Head of caudate nucleus (tissue), 42 donors: ENCODE measurements around the gene TIMD4.
"Not testable (repeated sequence)": the region's sequence is repeated elsewhere in the genome, so short reads cannot be mapped to it uniquely, and the experiment has no call there.

Experiments used
- DNase-seq, 42 donors: peaks; one replicate each; pipeline versions ENCODE4 v3.0.0 to v3.0.0-alpha.2; 2020 to 2021; ENCODE audit warnings: mixed read lengths in 7 of 42
- intact Hi-C: fragments of 100-400 bp; cut with DNase I; formaldehyde crosslinking; loops from one replicate; pipeline ENCODE4 v1.15.0; 2022

TIMD4 gene

GRCh38 chr5:156963125-156963524, at the start of gene TIMD4:
TSS of gene TIMD4 (minus strand) at chr5:156963226. CDS start at chr5:156963198, 28 bp downstream.
- DNase-seq = peak in 1 of 42 donors; percentile 2
- intact Hi-C loops = no loop called here

- intact Hi-C loops = no loop called here
- no peak for DNase-seq
Measured at GRCh38 chr5:157006262-157006661, 43.2 kb upstream of the TIMD4 start.

GRCh38 chr5:157004893-157005551, 42.0 kb upstream of the TIMD4 start:
- intact Hi-C loops = no loop called here
- no peak for DNase-seq

- intact Hi-C loops = no loop called here
- peak in 3 of 42 donors; percentile 1 to 7 (median 4) for DNase-seq
Measured at GRCh38 chr5:156991714-156992113, 28.7 kb upstream of the TIMD4 start.

GRCh38 chr5:156984064-156984463, 21.0 kb upstream of the TIMD4 start:
- intact Hi-C loops = no loop called here
- DNase-seq = no peak

- no peak for DNase-seq
- intact Hi-C loops = no loop called here
Measured at GRCh38 chr5:156981481-156981880, 18.5 kb upstream of the TIMD4 start.

- intact Hi-C loops = no loop called here
- DNase-seq = no peak
Measured at GRCh38 chr5:156974328-156974727, 11.3 kb upstream of the TIMD4 start.

GRCh38 chr5:156971848-156972525, 9.0 kb upstream of the TIMD4 start:
- intact Hi-C loops = no loop called here
- no peak for DNase-seq

- intact Hi-C loops = no loop called here
- no peak for DNase-seq
Measured at GRCh38 chr5:156971415-156971814, 8.4 kb upstream of the TIMD4 start.

- DNase-seq, intact Hi-C loops: not testable (repeated sequence)
Measured at GRCh38 chr5:156967386-156967785, 4.4 kb upstream of the TIMD4 start.

GRCh38 chr5:156956321-156956720, 6.7 kb downstream of the TIMD4 start:
- intact Hi-C loops = no loop called here
- DNase-seq = no peak

- intact Hi-C loops = no loop called here
- DNase-seq = no peak
Measured at GRCh38 chr5:156951359-156951758, 11.7 kb downstream of the TIMD4 start.

GRCh38 chr5:156950716-156951115, 12.3 kb downstream of the TIMD4 start:
- no peak for DNase-seq
- intact Hi-C loops = no loop called here

- no peak for DNase-seq
- intact Hi-C loops = no loop called here
Measured at GRCh38 chr5:156949424-156949823, 13.6 kb downstream of the TIMD4 start.

- intact Hi-C loops = no loop called here
- DNase-seq = no peak
Measured at GRCh38 chr5:156947925-156948324, 15.1 kb downstream of the TIMD4 start.

GRCh38 chr5:156942064-156942463, 21.0 kb downstream of the TIMD4 start:
- no peak for DNase-seq
- intact Hi-C loops = no loop called here

- intact Hi-C loops, DNase-seq: not testable (repeated sequence)
Measured at GRCh38 chr5:156940462-156940861, 22.6 kb downstream of the TIMD4 start.

- intact Hi-C loops = no loop called here
- no peak for DNase-seq
Measured at GRCh38 chr5:156936972-156937371, 26.1 kb downstream of the TIMD4 start.

GRCh38 chr5:156934450-156935211, 28.4 kb downstream of the TIMD4 start:
- DNase-seq = peak in 38 of 42 donors; percentile 12 to 66 (median 34)
- intact Hi-C loops = no loop called here

GRCh38 chr5:156929366-156929948, 33.6 kb downstream of the TIMD4 start:
- intact Hi-C loops = no loop called here
- DNase-seq = no peak
